ENCODE results near the gene SELPLG. TPM values are rescaled to one million over a fixed set of nuclear protein-coding genes. Genes with fewer than 3 reads are reported as not detected.

The SELPLG gene
- total and polyA plus RNA-seq, 2 of the 4 experiments (the other 2 are of a cell fraction), result 3.2 to 10.8 TPM

- Histone ChIP-seq H3K9me1 (ENCODE audit: insufficient read depth, low read length) (peaks cover 7% of the 10 kb centered on the region; the same call in 1 of the 2 replicates), H3K4me1 (ENCODE audit: control insufficient read depth, insufficient read depth, low read length) (peaks cover 3% of the 10 kb centered on the region; the same call in 1 of the 2 replicates), H3K14ac (replicated peaks; ENCODE audit: low read depth, low read length) (peak overlapping the region; percentile 58; the same call in 1 of the 2 replicates), H2AK5ac (ENCODE audit: low read depth, low read length) (peak overlapping the region; percentile 83; the same call in 1 of the 2 replicates), H3K18ac (ENCODE audit: low read depth, low read length) (peak overlapping the region; percentile 16; the same call in 1 of the 2 replicates), H3K4me3 (ENCODE audit: insufficient read depth, low read depth, low read length) (peak overlapping the region; percentile 38; the same call in 1 of the 2 replicates), H3K9me3 (ENCODE audit: control insufficient read depth, insufficient read depth, low read length) (no peaks in the 10 kb centered on the region), H3K23ac (ENCODE audit: low read depth, low read length) (peak overlapping the region; percentile 39; the same call in 1 of the 2 replicates), H4K8ac (ENCODE audit: low read depth in 2 of 2, low read length in 2 of 2) (peak overlapping the region in 1 of 2 experiments; percentile 72; a peak in 1 of 4 replicates), H3K79me1 (ENCODE audit: low read depth in 1 of 2, low read length in 2 of 2) (peaks cover 0 to 7% of the 10 kb centered on the region in 2 experiments; a peak in 2 of 4 replicates), H4K91ac (ENCODE audit: insufficient read depth, low read depth, low read length) (no peak overlapping the region), H3K27me3 (ENCODE audit: control insufficient read depth, insufficient read depth, low read length) (no peaks in the 10 kb centered on the region), H2BK20ac (ENCODE audit: low read depth, low read length) (peak overlapping the region; percentile 35), H2BK120ac (ENCODE audit: low read depth, low read length) (peak overlapping the region; percentile 69), H3K4ac (ENCODE audit: low read depth, low read length) (peak overlapping the region; percentile 24), H3K36me3 (ENCODE audit: control insufficient read depth, insufficient read depth, low read length) (peaks cover 2% of the 10 kb centered on the region; the same call in 1 of the 2 replicates), H3K9ac (ENCODE audit: low read depth, low read length) (peak overlapping the region; percentile 66; the same call in 1 of the 2 replicates), H3K56ac (ENCODE audit: extremely low read depth, insufficient read depth, low read length) (no peak overlapping the region), H4K5ac (ENCODE audit: low read depth, low read length) (peak overlapping the region; percentile 12; the same call in 1 of the 2 replicates), H2AK9ac (replicated peaks; ENCODE audit: low read depth, low read length, poor library complexity) (peak overlapping the region; percentile 80), H3K4me2 (ENCODE audit: low read depth, low read length) (peak overlapping the region; percentile 54; the same call in 1 of the 2 replicates), H2BK15ac (ENCODE audit: low read depth, low read length) (peak overlapping the region; percentile 38; the same call in 1 of the 3 replicates), H4K20me1 (ENCODE audit: insufficient read depth, low read length) (no peaks in the 10 kb centered on the region), H2AFZ (replicated peaks; ENCODE audit: low read length, poor library complexity) (peak overlapping the region; percentile 71), H3K27ac (ENCODE audit: insufficient read depth, low read length) (peak overlapping the region; percentile 44; the same call in 1 of the 2 replicates), H2BK5ac (ENCODE audit: low read depth, low read length, poor library complexity, severe bottlenecking) (no peak overlapping the region)
- ATAC-seq (ENCODE audit: low read depth) (no peak; the same call in 1 of the 2 replicates), DNase-seq (no peak)
- no TSS peak for BruUV-seq (replicated peaks)
- dilution Hi-C loops (cut with HindIII; ENCODE audit: low sequenced_read_pairs, unreplicated experiment) (no loop called here), in situ Hi-C loops (cut with MboI; ENCODE audit: low sequenced_read_pairs) (no loop called here), intact Hi-C loops (cut with micrococcal nuclease) (no loop called here)
- ChIA-PET POLR2A (ENCODE audit: unreplicated experiment) (no interaction called here), CTCF (interaction anchor here (0.5 kb wide), 1 partner anchor 77 kb away, joined by 3 read pairs; no protein-coding TSS in a partner anchor)
- WGBS, 2 experiments (ENCODE audit: extremely low coverage in 2 of 2, insufficient read length in 1 of 2), result 40% methylated on average over 1 of the region's 10 CpGs; no CpG with 5 or more reads in 1 of the 2 experiments
- TF ChIP-seq POLR2A (IDR thresholded peaks at IDR 0.05; ENCODE audit: low read depth, low read length) (no peak), RFX5 (IDR thresholded peaks at IDR 0.05; ENCODE audit: low read depth, low read length) (no peak), RCOR1 (IDR thresholded peaks at IDR 0.05; ENCODE audit: insufficient replicate concordance, low read length) (no peak), MXI1 (IDR thresholded peaks at IDR 0.05; ENCODE audit: borderline replicate concordance, low read depth, low read length) (no peak), NFE2L2 (IDR thresholded peaks at IDR 0.05; ENCODE audit: low read depth, low read length) (no peak), FOS (IDR thresholded peaks at IDR 0.05; ENCODE audit: low read depth, low read length) (no peak), CHD1 (IDR thresholded peaks at IDR 0.05; ENCODE audit: low read depth, low read length) (no peak), SMC3 (IDR thresholded peaks at IDR 0.05; ENCODE audit: low read depth, low read length) (no peak), CTCF (conservative IDR thresholded peaks at IDR 0.05; ENCODE audit: low read depth, low read length) (no peak), MAFK (IDR thresholded peaks at IDR 0.05; ENCODE audit: low read depth, low read length) (no peak), CEBPB (IDR thresholded peaks at IDR 0.05; ENCODE audit: low read depth, low read length) (no peak), MAZ (IDR thresholded peaks at IDR 0.05; ENCODE audit: borderline replicate concordance, low read depth, low read length) (no peak), ELK1 (IDR thresholded peaks at IDR 0.05; ENCODE audit: borderline replicate concordance, low read depth, low read length) (no peak), RAD21 (IDR thresholded peaks at IDR 0.05; ENCODE audit: low read length) (no peak)
These were observed 36.7 kb downstream of the SELPLG start for GRCh38 chr12:108596854-108597558.

Data from IMR-90 (cell line).